Embryonic facial prominence (tissue), 1 donor: ENCODE results near the gene NOCT.
"Not testable (repeated sequence)": the region's sequence is repeated elsewhere in the genome, so short reads cannot be mapped to it uniquely, and the experiment has no call there.

ENCODE experiments used
- DNase-seq: peaks from one replicate; pipeline ENCODE4 v3.0.0-alpha.2; 2016; ENCODE audit errors: extremely low spot score

NOCT gene

DNA sequence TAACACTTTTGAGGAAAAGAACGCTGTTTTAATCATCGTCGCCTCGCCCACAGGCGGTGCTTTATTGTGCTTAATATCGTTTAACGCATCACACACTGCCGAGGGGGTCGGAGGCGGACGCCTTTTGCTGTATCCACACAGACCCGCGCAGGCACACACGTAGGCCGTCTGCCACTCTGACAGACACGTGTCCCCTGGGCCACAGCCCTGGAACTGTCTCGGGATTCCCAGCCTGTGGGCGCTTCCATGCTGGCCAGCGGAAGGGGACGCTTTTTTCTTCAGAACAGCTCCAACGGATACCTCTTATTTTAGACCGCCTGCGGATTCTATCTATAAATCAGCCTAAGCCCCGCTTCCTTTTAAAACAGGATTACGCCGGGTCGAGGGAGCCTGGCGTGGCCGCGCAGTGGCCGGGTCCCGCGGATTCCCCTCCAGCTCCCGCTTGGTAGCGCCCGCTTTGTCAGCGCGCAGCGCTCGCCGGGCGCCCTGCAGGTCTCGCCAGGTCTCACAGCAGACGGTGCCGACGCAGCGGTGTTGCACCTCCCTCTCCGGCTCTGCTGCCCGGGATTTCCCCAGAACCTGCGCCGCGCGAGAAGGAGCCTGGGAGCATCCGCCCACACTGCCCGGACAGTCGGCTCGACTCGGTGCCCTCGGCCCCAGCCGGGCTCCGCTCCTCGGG is at the start of gene NOCT:
Gene NOCT (plus strand): TSS at position 513 of the 679 bp plus-strand sequence. CDS start 201 bp downstream, outside the sequence.
- DNase-seq = peak; percentile 62

DNA sequence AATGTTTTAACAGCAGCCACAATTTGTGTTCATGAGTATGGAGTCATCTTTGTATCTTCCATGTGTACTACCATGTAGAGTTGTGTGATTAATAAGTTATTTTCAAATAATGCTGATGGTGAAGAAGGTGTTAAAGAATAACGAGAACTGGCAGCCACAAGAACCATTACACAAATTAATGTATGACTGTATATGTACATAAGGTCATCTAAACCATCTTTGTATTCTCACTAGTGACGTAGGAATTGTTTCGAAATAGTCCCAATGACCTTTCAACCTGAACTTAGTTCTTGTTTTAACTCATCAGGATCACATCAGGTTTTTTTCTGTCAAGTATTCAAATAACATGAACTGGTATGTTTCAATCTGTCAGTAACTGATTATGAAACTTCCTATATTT is 48.3 kb upstream of the NOCT start:
- DNase-seq = no peak

- no peak for DNase-seq
Observed at GRCh38 chr4:138972956-138973801, 42.4 kb upstream of the NOCT start.

- DNase-seq = no peak
Observed at GRCh38 chr4:138975225-138975624, 40.4 kb upstream of the NOCT start.

- no peak for DNase-seq
Observed at GRCh38 chr4:138976526-138976925, 39.1 kb upstream of the NOCT start.

DNA sequence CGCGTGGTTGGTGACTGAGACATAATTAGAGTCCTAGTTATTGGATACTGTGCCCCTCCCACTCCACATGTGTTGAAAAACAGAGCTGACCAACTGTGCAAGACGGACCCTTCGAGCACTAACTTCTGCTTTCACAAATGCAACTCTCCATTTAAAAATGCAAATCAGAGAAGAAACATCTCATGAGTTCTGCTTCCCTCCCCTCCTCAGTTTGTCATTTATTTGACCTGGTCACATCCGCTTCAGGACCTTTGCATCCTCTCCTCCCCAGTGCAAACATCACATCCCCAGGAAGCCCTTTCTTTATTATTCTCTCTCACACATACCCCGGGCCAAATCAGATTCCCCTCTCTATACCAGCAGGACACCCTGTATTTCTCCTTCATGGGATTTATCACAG is 38.1 kb upstream of the NOCT start:
- DNase-seq = no peak

- no peak for DNase-seq
Observed at GRCh38 chr4:138978028-138978585, 37.5 kb upstream of the NOCT start.

DNA sequence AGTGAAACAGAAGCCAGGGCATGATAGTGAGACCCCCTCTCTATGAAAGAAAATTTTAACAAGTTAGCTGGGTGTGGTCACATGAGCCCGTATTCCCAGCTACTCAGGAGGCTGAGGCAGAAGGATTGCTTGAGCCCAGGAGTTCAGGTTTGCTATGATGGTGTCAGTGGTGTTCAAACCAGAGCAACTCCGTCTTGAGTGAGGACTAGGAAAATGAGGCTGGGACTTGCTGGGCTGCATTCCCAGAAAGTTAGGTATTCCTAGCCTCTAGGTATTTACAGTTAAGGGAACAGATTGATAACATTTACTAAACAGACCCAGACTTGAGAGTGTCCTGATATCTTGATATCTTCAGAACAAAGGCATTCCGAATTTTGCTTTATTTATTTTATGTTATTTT is 37.0 kb upstream of the NOCT start:
- no peak for DNase-seq

DNA sequence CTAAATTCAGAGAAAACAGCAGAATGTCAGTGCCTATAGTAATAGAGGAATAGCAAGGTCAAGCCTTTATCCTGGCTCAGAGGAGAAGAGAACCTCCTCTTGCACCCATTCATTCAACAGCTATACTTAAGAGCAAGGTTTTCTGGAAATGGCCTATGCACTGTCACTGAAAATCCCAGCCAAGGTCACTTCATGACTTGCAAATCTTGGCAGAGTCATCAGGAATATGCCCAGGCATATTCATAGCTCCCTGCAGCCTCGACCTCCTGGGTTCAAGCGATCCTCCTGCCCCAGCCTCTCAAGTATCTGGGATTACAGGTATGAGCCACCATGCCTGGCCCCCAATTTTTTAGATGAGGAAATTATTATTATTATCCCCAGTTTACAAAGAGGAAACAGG is 35.8 kb upstream of the NOCT start:
- DNase-seq = no peak

GRCh38 chr4:138981930-138982390 is 33.6 kb upstream of the NOCT start:
- DNase-seq = no peak

- no peak for DNase-seq
Observed at GRCh38 chr4:138982754-138983153, 32.8 kb upstream of the NOCT start.

- no peak for DNase-seq
Observed at GRCh38 chr4:138983690-138984089, 31.9 kb upstream of the NOCT start.

- no peak for DNase-seq
Observed at GRCh38 chr4:138984647-138985046, 30.9 kb upstream of the NOCT start.

DNA sequence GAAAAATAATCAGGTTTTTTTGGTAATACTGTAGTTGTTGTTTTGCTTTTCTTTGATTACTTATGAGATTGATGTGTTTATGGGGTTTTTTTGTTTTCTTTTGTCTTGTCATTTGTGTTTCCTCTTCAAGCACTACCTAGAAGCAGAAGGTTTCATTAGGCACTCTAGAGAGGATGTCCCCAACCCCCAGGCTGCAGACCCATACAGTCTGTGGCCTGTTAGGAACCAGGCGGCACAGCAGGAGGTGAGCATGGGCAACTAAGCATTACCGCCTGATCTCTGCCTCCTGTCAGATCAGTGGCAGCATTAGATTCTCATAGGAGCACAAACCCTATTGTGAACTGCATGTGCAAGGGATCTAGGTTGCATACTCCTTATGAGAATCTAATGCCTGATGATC is 22.9 kb upstream of the NOCT start:
- DNase-seq = no peak

DNA sequence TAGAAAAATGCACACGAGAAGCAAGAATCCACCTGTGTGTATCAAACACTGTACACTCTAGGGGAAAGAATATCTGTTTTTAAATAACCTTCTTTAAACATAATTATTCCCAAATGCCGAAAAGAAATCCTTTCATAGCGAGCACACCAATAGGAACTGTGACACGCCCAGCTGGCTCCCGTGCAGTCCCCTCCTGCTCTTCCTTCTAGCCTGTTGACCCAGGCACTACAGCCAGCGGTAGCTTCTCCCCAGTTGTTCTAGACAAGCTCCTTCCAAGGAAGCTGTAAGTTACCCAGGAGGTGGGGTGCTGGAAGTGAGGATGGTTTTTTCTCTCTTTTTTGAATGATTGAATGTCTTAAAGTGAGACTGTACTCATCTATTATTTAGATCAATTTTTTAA is 19.5 kb upstream of the NOCT start:
- no peak for DNase-seq

DNA sequence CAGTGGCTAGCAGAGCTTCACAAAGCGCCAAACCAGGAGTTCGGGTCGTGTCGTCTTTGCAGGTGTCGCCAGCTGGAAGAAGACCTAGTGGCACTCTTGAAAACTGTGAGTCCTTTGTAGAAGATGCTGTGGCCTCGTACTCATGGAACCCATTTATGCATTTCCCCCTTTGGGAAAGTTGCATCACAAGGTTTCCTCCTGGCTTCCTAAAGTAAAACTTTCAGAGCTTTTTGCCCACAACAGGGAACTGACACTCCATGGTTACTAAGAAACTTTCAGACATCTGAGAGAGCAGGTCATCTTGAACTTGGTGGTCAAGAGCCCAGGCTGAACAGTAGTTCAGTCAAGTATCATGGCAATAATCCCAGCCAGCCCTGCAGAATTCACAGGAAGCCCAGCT is 15.9 kb upstream of the NOCT start:
- no peak for DNase-seq

DNA sequence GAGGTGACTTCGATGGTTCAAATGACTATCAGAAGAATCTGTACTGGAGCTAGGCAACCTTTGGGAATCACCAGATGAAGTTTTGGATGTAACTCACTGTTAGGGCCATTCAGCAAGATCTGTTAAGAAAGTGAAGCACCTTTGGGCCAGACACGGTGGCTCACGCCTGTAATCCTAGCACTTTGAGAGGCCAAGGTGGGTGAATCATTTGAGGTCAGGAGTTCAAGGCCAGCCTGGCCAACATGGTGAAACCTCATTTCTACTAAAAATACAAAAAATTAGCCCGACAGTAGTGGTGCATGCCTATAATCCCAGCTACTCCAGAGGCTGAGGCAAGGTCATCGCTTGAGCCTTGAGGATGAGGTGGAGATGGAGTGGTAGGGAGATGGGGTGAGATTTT is 15.4 kb upstream of the NOCT start:
- DNase-seq = not testable (repeated sequence)

DNA sequence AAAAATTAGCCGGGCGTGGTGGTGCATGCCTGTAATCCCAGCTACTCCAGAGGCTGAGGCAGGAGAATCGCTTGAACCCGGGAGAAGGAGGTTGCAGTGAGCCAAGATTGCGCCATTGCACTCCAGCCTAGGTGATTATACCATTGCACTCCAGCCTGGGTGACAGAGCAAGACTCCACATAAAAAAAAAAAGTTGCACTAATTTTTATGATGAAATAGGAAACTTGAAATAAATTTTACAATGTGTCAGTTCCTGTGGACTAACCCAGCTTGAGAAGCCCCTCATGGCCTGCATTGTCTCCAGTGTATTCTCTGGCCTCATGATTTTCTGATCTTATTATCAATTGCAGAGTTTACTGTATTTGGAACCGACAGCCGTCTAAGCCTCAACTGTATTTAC is 14.2 kb upstream of the NOCT start:
- DNase-seq = not testable (repeated sequence)

GRCh38 chr4:139003668-139004067 is 11.9 kb upstream of the NOCT start:
- DNase-seq = not testable (repeated sequence)

DNA sequence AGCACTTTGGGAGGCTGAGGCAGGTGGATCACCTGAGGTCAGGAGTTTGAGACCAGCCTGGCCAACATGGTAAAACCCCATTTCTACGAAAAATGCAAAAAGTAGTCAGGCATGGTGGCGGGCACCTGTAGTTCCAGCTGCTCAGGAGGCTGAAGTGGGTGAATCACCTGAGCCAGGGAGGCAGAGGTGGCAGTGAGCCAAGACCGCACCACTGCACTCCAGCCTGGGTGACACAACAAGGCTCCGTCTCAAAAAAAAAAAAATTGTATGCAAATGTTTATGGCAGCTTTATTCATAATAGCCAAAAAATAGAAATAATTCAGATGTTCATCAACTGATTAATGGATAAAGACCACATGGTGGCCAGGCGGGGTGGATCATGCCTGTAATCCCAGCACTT is 9.8 kb upstream of the NOCT start:
- DNase-seq = no peak

GRCh38 chr4:139007640-139008039 is 7.9 kb upstream of the NOCT start:
- DNase-seq = no peak

GRCh38 chr4:139008278-139008677 is 7.3 kb upstream of the NOCT start:
- not testable (repeated sequence) for DNase-seq

DNA sequence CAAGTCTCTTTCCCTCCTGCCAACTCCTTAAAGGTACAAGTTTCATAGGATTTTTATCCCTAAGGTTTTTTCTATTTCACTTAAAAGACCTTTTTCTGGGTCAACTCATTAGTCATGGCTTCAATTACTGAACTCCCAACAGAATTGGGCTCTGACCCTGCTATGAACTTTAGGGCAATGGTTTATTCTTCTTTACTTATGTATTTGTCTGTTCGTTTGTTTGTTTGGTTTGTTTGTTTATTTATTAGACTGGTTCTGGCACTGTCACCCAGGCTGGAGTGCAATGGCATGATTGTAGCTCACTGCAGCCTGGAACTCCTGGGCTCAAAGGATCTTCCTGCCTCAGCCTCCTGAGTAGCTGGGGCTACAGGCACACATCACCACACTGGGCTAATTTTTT is 5.9 kb upstream of the NOCT start:
- no peak for DNase-seq
